ENCODE measurements around the gene P2RY8.
"Not testable (repeated sequence)": the region's sequence is repeated elsewhere in the genome, so short reads cannot be mapped to it uniquely, and the experiment has no call there.

P2RY8 gene

DNA sequence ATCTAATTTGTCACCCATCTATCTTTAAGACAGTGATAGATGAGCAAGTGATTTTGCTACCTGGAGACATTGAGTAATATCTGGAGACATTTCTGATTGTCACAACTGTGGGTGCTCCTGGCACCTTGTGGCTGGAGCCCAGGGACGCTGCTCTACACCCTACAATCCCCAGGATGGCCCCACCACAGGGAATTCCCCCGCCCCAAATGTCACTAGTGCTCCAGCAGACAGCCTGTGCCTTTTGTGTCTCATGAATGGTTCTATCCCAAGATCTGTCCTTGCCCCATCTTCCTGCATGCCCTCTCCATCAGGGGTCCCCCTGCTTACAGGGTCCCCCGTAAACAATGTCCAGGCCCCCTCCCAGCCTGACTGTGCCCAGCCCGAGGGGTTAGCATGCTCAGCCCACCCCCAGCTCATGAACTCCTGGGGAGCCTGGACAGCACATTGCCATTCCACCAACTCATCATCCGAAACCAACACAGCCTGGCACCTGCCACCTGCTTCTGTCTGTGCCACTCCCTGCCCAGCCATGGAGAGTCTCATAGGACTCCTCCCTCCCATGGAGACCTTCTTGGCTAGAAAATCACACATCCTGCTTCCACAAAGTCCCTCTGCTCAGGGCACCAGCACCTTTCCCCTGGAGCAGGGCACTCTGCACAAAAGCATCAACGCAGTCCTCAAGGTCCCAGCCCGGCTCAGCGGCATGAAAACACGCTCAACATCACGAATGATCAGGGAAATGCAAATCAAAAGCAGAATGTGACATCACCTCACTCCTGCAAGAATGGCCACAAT lies 5.7 kb downstream of the P2RY8 start:
- Mint-ChIP-seq H3K27me3 (no peaks in the 10 kb centered on the region), H3K36me3 (no peaks in the 10 kb centered on the region), H3K9me3 (ENCODE audit: low read depth) (no peaks in the 10 kb centered on the region), H3K4me1 (ENCODE audit: low read depth) (peaks cover 18% of the 10 kb centered on the region), H3K27ac (no peak overlapping the region), H3K4me3 (no peak overlapping the region)

DNA sequence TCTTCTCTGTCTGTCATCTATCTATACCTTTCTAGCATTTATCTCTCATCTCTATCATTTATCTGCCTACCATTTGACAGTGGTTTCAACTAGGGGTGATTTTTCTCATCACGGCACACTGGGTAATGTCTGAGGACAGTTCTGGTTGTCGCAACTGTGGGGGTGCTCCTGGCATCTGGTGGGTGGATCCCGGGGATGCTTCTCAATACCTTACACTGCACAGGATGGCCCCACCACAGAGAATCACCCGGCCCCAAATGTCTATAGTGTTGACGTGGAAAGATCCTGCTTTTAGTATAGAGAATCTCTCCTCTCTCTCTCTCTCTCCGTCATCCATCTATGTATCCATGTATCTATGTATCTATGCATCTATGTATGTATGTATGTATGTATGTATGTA lies 7.2 kb downstream of the P2RY8 start:
- H3K4me3 Mint-ChIP-seq: no peak overlapping the region
- no peaks in the 10 kb centered on the region for H3K36me3 Mint-ChIP-seq
- peaks cover 8% of the 10 kb centered on the region for H3K4me1 Mint-ChIP-seq (ENCODE audit: low read depth)
- H3K27ac Mint-ChIP-seq: no peak overlapping the region
- no peaks in the 10 kb centered on the region for H3K9me3 Mint-ChIP-seq (ENCODE audit: low read depth)
- H3K27me3 Mint-ChIP-seq: no peaks in the 10 kb centered on the region

DNA sequence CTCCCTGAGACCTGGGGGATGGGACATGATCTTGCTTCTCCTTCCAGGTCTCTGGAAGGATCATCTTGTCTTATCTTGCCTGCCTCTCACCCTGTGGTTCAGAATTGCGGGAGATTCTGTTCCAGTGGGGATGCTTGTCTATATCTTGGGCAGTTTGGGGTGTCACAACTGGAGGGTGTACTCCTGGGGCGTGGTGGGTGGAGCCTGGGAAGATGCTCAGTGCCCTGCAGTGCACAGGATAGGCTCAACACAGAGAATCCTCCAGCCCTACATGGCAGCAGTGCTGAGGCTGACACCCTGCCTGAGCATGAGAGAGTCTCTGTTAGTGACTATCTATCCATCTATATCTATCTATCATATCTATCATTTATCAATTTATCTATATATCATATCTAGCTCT lies 7.7 kb downstream of the P2RY8 start:
- Mint-ChIP-seq H3K27me3 (no peaks in the 10 kb centered on the region), H3K36me3 (no peaks in the 10 kb centered on the region), H3K9me3 (ENCODE audit: low read depth) (no peaks in the 10 kb centered on the region), H3K27ac (no peak overlapping the region), H3K4me1 (ENCODE audit: low read depth) (peaks cover 7% of the 10 kb centered on the region), H3K4me3 (no peak overlapping the region)

DNA sequence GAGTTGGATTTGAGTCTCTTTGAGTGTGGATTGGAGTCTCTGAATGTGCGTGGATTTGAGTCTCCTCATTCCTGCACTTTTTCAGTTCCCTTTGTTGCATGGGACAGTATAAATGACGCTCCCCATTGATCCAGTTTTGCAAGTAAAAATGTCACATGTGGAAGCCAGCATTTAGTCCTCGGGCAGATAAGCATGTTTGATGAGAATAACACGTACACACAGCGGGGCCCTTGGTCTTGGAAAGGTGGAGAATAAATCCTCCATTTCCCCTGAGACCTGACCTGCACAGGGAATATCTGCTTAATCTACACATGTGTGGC lies 8.1 kb downstream of the P2RY8 start:
- no peaks in the 10 kb centered on the region for H3K36me3 Mint-ChIP-seq
- no peaks in the 10 kb centered on the region for H3K27me3 Mint-ChIP-seq
- H3K27ac Mint-ChIP-seq: no peak overlapping the region
- peaks cover 5% of the 10 kb centered on the region for H3K4me1 Mint-ChIP-seq (ENCODE audit: low read depth)
- H3K4me3 Mint-ChIP-seq: no peak overlapping the region
- H3K9me3 Mint-ChIP-seq (ENCODE audit: low read depth): no peaks in the 10 kb centered on the region

GRCh38 chrX:1528186-1528883 lies 8.7 kb downstream of the P2RY8 start:
- H3K27me3 Mint-ChIP-seq: no peaks in the 10 kb centered on the region
- no peak overlapping the region for H3K4me3 Mint-ChIP-seq
- peaks cover 5% of the 10 kb centered on the region for H3K4me1 Mint-ChIP-seq (ENCODE audit: low read depth)
- H3K9me3 Mint-ChIP-seq (ENCODE audit: low read depth): no peaks in the 10 kb centered on the region
- H3K36me3 Mint-ChIP-seq: peaks cover under 1% of the 10 kb centered on the region
- no peak overlapping the region for H3K27ac Mint-ChIP-seq

DNA sequence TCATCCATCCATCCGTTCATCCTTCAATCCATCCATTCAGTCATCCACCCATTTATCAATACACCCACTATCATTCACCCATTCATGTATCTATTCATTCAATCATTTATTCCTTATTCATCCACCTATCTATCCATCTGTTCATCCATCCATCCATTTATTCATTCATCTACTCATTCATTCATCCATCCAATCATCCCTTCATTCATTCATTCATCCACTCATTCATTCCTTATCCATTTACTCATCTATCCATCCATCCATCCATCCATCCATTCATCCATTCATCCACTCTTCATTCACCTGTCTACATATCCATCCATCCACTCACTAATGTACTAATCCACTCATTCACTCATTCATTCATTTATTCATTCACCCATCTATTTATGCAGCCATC lies 9.5 kb downstream of the P2RY8 start:
- no peak overlapping the region for H3K4me3 Mint-ChIP-seq
- no peak overlapping the region for H3K27ac Mint-ChIP-seq
- H3K9me3 Mint-ChIP-seq (ENCODE audit: low read depth): no peaks in the 10 kb centered on the region
- peaks cover 5% of the 10 kb centered on the region for H3K4me1 Mint-ChIP-seq (ENCODE audit: low read depth)
- H3K27me3 Mint-ChIP-seq: no peaks in the 10 kb centered on the region
- H3K36me3 Mint-ChIP-seq: peaks cover 3% of the 10 kb centered on the region

DNA sequence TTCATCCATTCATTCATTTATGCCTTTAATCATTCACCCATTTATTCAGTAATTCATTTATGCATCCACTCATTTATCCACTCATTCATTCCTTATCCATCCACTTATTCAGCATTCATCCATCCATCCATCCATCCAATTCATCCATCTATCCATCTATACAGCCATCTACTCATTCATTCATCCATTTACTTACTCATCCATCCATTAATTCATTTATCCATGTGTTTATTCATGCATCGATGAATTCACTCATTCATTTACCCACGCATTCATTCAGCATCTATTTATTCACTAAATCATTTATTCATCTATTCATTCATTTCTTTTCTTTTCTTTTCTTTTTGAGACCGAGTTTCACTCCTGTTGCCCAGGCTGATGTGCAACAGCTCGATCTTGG lies 10.4 kb downstream of the P2RY8 start:
- no peak overlapping the region for H3K27ac Mint-ChIP-seq
- H3K4me1 Mint-ChIP-seq (ENCODE audit: low read depth): peaks cover 11% of the 10 kb centered on the region
- H3K27me3 Mint-ChIP-seq: no peaks in the 10 kb centered on the region
- H3K9me3 Mint-ChIP-seq (ENCODE audit: low read depth): no peaks in the 10 kb centered on the region
- H3K36me3 Mint-ChIP-seq: peaks cover 7% of the 10 kb centered on the region
- no peak overlapping the region for H3K4me3 Mint-ChIP-seq

DNA sequence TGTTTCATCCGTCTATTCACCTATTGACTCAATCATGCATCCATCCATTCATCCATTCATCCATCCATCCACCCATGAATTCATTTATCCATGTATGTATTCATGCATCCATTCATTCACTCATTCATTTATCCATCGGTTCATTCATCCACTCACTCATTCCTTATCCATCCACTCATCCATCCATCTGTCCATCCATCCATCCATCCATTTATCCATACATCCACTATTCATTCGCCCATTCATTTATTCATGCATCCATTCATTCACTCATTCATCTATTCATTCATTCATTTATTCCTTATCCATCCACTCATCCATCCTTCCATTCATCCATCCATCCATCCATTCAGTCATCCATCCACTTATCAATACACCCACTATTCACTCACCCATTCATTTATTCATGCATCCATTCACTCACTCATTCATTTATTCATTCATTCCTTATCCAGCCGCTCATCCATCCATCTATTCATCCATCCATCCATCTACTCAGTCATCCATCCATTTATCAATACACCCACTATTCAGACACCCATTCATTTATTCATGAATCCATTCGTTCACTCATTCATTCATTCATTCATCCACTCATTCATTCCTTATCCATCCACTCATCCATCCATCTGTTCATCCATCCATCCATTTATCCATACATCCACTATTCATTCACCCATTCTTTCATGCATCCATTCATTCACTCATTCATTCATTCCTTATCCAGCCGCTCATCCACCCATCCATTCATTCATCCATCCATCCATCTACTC lies 11.2 kb downstream of the P2RY8 start:
- no peak overlapping the region for H3K4me3 Mint-ChIP-seq
- no peak overlapping the region for H3K27ac Mint-ChIP-seq
- no peaks in the 10 kb centered on the region for H3K27me3 Mint-ChIP-seq
- peaks cover 7% of the 10 kb centered on the region for H3K36me3 Mint-ChIP-seq
- H3K9me3 Mint-ChIP-seq (ENCODE audit: low read depth): no peaks in the 10 kb centered on the region
- H3K4me1 Mint-ChIP-seq (ENCODE audit: low read depth): peaks cover 19% of the 10 kb centered on the region

DNA sequence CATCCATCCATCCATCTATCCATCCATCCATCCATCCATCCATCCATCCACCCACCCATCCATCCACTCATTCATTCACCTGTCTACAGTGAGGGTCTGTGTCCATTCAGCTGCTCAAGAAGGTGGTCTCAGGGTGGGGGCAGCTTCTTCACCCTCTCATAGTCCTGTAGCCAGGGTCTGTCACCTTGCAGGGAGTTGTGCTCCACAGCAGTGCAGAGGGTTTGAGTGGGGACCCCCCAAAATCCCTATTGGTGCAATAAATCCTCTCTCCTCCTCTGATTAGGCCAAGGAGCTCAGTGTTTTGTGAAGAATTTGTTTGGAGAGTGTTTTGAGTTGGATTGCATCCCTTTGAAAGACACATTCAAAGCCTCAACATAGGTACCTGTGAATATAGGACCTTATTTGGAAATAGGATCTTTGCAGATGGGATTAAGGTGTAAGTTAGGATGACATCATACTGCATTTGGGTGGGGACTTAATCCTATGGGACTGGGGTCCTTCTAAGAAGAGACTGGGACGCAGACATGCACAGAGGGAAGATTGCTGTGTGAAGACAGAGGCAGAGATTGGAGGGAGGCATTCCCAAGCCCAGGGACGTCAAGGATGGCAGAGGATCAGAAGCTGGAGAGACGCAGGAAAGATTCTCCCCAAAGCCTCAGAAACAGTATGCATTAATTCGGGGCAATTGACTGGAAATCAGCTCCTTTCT lies 12.0 kb downstream of the P2RY8 start:
- Mint-ChIP-seq H3K9me3 (ENCODE audit: low read depth) (no peaks in the 10 kb centered on the region), H3K27me3 (no peaks in the 10 kb centered on the region), H3K4me1 (ENCODE audit: low read depth) (peaks cover 26% of the 10 kb centered on the region), H3K27ac (no peak overlapping the region), H3K4me3 (no peak overlapping the region), H3K36me3 (peaks cover 7% of the 10 kb centered on the region)

GRCh38 chrX:1522905-1523304 lies 14.1 kb downstream of the P2RY8 start:
- Mint-ChIP-seq H3K4me1 (ENCODE audit: low read depth) (peaks cover 43% of the 10 kb centered on the region), H3K27ac (peak overlapping the region; percentile 30), H3K36me3 (peaks cover 14% of the 10 kb centered on the region)
- H3K4me3 Mint-ChIP-seq; H3K9me3 Mint-ChIP-seq (ENCODE audit: low read depth); H3K27me3 Mint-ChIP-seq: not testable (repeated sequence)

DNA sequence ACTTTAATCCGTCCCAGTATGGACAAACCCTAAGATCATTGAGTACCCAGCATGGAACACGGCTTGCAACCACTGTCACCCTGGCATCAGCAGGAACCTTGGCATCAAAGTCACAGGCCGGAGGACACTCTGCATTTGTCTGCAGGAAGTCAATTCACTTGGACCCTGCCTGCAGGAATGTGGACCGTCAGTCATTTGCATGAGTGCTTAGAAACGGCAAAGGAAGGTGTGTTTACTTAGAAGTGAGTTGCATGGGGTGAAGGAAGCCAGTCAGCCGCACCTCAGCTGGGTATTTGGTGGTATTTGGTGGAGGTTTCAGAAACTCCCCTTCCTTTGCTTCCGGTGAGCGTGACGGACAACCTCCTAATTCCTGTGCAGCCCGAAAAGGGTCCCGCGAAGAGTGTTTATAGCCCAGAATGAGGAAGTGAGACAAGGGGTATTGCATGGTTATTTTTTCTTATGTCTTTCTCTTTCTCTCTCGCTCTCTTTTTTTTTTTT lies 15.5 kb downstream of the P2RY8 start:
- Mint-ChIP-seq H3K9me3 (ENCODE audit: low read depth) (no peaks in the 10 kb centered on the region), H3K4me3 (peak overlapping the region; percentile 86), H3K36me3 (peaks cover 14% of the 10 kb centered on the region), H3K4me1 (ENCODE audit: low read depth) (peaks cover 53% of the 10 kb centered on the region), H3K27me3 (no peaks in the 10 kb centered on the region), H3K27ac (peak overlapping the region; percentile 94)

- H3K36me3 Mint-ChIP-seq: peaks cover 14% of the 10 kb centered on the region
- no peak overlapping the region for H3K4me3 Mint-ChIP-seq
- H3K4me1 Mint-ChIP-seq (ENCODE audit: low read depth): peaks cover 55% of the 10 kb centered on the region
- no peaks in the 10 kb centered on the region for H3K27me3 Mint-ChIP-seq
- no peaks in the 10 kb centered on the region for H3K9me3 Mint-ChIP-seq (ENCODE audit: low read depth)
- peak overlapping the region; percentile 81 for H3K27ac Mint-ChIP-seq
These were observed 16.6 kb downstream of the P2RY8 start for GRCh38 chrX:1520350-1520749.

- Mint-ChIP-seq H3K36me3 (peaks cover 14% of the 10 kb centered on the region), H3K27ac (peak overlapping the region; percentile 66), H3K9me3 (ENCODE audit: low read depth) (no peaks in the 10 kb centered on the region), H3K4me3 (no peak overlapping the region), H3K27me3 (no peaks in the 10 kb centered on the region), H3K4me1 (ENCODE audit: low read depth) (peaks cover 55% of the 10 kb centered on the region)
These were observed 17.9 kb downstream of the P2RY8 start for GRCh38 chrX:1519022-1519497.

- Mint-ChIP-seq H3K27ac (peak overlapping the region; percentile 81), H3K36me3 (peaks cover 20% of the 10 kb centered on the region), H3K4me1 (ENCODE audit: low read depth) (peaks cover 55% of the 10 kb centered on the region), H3K9me3 (ENCODE audit: low read depth) (no peaks in the 10 kb centered on the region), H3K4me3 (no peak overlapping the region), H3K27me3 (no peaks in the 10 kb centered on the region)
These were observed 18.5 kb downstream of the P2RY8 start for GRCh38 chrX:1518512-1518911.
